ENCODE data around the gene SRSF2.

GRCh38 chr17:76689859-76690258 lies 47.3 kb downstream of the SRSF2 start:
- no peak for TF ChIP-seq LEF1 (IDR thresholded peaks at IDR 0.05; ENCODE audit: borderline replicate concordance)
- TF ChIP-seq ELF4 (IDR thresholded peaks at IDR 0.05) = no peak

All from HEK293T (cell line).